HepG2 (cell line): Measurements from ENCODE around the gene EYA4. TPM values are rescaled to one million over a fixed set of nuclear protein-coding genes. Genes with fewer than 3 reads are reported as not detected.

Experiments
- ATAC-seq: fragments of 200-7000 bp; cut with Tn5 transposase; 3 replicates; pipeline ENCODE4 v1.9.1; 2020; ENCODE audit warnings: mild to moderate bottlenecking, moderate library complexity
- BruUV-seq: library from RNA; stranded (reverse); fragments of 400-500 nt; replicated peaks from 2 replicates; lab custom pipeline; 2021; lab: Mats Ljungman, UMichigan
- CTCF ChIA-PET: fragments of 300-600 bp; formaldehyde crosslinking; extraction: SDS; loops from one replicate; lab custom pipeline; 2021; ENCODE audit warnings: low total read pairs, inconsistent platforms, low intra/inter-chr PET ratio; lab: Yijun Ruan, JAX
- POLR2A ChIA-PET: fragments of 350-600 bp; sonication (Branson Sonifier 250); formaldehyde crosslinking; loops from one replicate; lab custom pipeline; 2020; ENCODE audit warnings: antibody characterized with exemption, inconsistent platforms; lab: Yijun Ruan, JAX
- DNase-seq: peaks from one replicate; pipeline ENCODE4 v3.0.0-alpha.2; 2015; ENCODE audit warnings: low spot score
- FAIRE-seq: peaks from 3 replicates; lab custom pipeline; 2011; peaks lifted over from hg19 to GRCh38; lab: Jason Lieb, UNC
- H2AFZ ChIP-seq: one replicate; pipeline ENCODE4 v1.6.1; 2011; ENCODE audit warnings: low read length, inconsistent platforms
- H3K27ac ChIP-seq: fragments of 300-600 bp; 3 replicates; pipeline ENCODE4 v1.8.0; 2011; ENCODE audit warnings: mixed run types, mild to moderate bottlenecking, mixed read lengths, low read length, inconsistent platforms; ENCODE audit not compliant: insufficient read depth; ENCODE audit errors: extremely low read length
- H3K27me3 ChIP-seq, 2 experiments: fragments of 200-600 bp in 1 of 2; 2 replicates in 1 of 2; 3 replicates in 1 of 2; pipeline versions ENCODE4 v1.6.0 to v1.8.0; 2011; ENCODE audit warnings: low read length in 2 of 2, mild to moderate bottlenecking in 2 of 2, moderate library complexity in 2 of 2, inconsistent platforms in 1 of 2; ENCODE audit not compliant: insufficient read depth in 2 of 2, control insufficient read depth in 1 of 2
- H3K36me3 ChIP-seq, 2 experiments: fragments of 200-600 bp in 1 of 2; replicated peaks in 1 of 2; 2 replicates in 1 of 2; 3 replicates in 1 of 2; pipeline versions ENCODE4 v1.5.1 to v1.8.0; 2011; ENCODE audit warnings: low read length in 2 of 2, inconsistent platforms in 1 of 2; ENCODE audit not compliant: insufficient read depth in 2 of 2, control insufficient read depth in 1 of 2
- H3K4me1 ChIP-seq: 2 replicates; pipeline ENCODE4 v1.5.1; 2012; ENCODE audit warnings: low read length, inconsistent platforms; ENCODE audit not compliant: insufficient read depth
- H3K4me2 ChIP-seq: 2 replicates; pipeline ENCODE4 v1.6.0; 2011; ENCODE audit warnings: low read depth, low read length, inconsistent platforms
- H3K4me3 ChIP-seq, 3 experiments: fragments of 200-600 bp in 1 of 3; sonication (generic), shearing (Covaris generic) in 1 of 3; replicated peaks in 1 of 3; 2 replicates each; pipeline ENCODE4 v1.5.1; 2011 to 2016; ENCODE audit warnings: low read length in 3 of 3, inconsistent platforms in 2 of 3, low read depth in 2 of 3, mild to moderate bottlenecking in 2 of 3, control low read depth in 1 of 3, mixed read lengths in 1 of 3; ENCODE audit not compliant: insufficient read depth in 1 of 3
- H3K79me2 ChIP-seq: one replicate; pipeline ENCODE4 v1.6.1; 2011; ENCODE audit warnings: low read length, inconsistent platforms; ENCODE audit not compliant: insufficient read depth
- H3K9ac ChIP-seq: 2 replicates; pipeline ENCODE4 v1.6.0; 2011; ENCODE audit warnings: mild to moderate bottlenecking, low read depth, low read length, inconsistent platforms; ENCODE audit not compliant: insufficient read depth
- H3K9me3 ChIP-seq: 2 replicates; pipeline ENCODE4 v1.5.1; 2012; ENCODE audit warnings: mild to moderate bottlenecking, low read length
- H4K20me1 ChIP-seq: 2 replicates; pipeline ENCODE4 v1.6.0; 2011; ENCODE audit warnings: inconsistent platforms, mild to moderate bottlenecking, low read length, moderate library complexity; ENCODE audit not compliant: insufficient read depth
- CTCF ChIP-seq: sonication (generic); formaldehyde crosslinking; IDR thresholded peaks from 2 replicates; pipeline ENCODE4 v1.5.0; 2020; ENCODE audit warnings: mild to moderate bottlenecking, missing genetic modification reagents, moderate library complexity
- E2F2 ChIP-seq: sonication (generic); formaldehyde crosslinking; IDR thresholded peaks from 2 replicates; pipeline ENCODE4 v1.4.0; 2020; ENCODE audit warnings: missing genetic modification reagents, borderline replicate concordance
- IKZF4 ChIP-seq: sonication (generic); formaldehyde crosslinking; IDR thresholded peaks from 2 replicates; pipeline ENCODE4 v1.5.1; 2020; ENCODE audit warnings: borderline replicate concordance, mild to moderate bottlenecking, low read depth, missing genetic modification reagents; ENCODE audit errors: not compliant biosample characterization
- MTERF4 ChIP-seq: sonication (generic); formaldehyde crosslinking; IDR thresholded peaks from 2 replicates; pipeline ENCODE4 v1.8.0; 2023; ENCODE audit warnings: mild to moderate bottlenecking, missing genetic modification reagents
- RFX1 ChIP-seq: fragments of 450-650 bp; IDR thresholded peaks from 2 replicates; pipeline ENCODE4 v1.6.1; 2017
- THRA ChIP-seq: sonication (generic); formaldehyde crosslinking; IDR thresholded peaks from 2 replicates; pipeline ENCODE4 v1.4.0; 2020; ENCODE audit warnings: missing genetic modification reagents, borderline replicate concordance
- ZNF563 ChIP-seq: sonication (generic); formaldehyde crosslinking; IDR thresholded peaks from 2 replicates; pipeline ENCODE4 v1.8.0; 2022; ENCODE audit warnings: mild to moderate bottlenecking, moderate library complexity, missing genetic modification reagents
- WGBS: methylation state at CpG from one replicate; pipeline ENCODE4 v1.1.6; 2017; ENCODE audit warnings: low lambda C conversion rate; 5-methylcytosine and 5-hydroxymethylcytosine counted together
- in situ Hi-C: cut with HindIII; loops from 2 replicates; pipeline ENCODE4 v1.10.0; 2017; ENCODE audit warnings: low pct_unique_long_range_greater_than_20kb; ENCODE audit not compliant: extremely low pct_ligation_motif_present
- intact Hi-C: fragments of 100-400 bp; cut with micrococcal nuclease; formaldehyde crosslinking; loops from one replicate; pipeline ENCODE4 v1.10.0; 2022; ENCODE audit not compliant: unreplicated experiment
- polyA plus RNA-seq, 8 experiments: library from polyadenylated mRNA; depleted of rRNA in 3 of 8; stranded (reverse) in 7 of 8; unstranded in 1 of 8; fragments of >200 nt; fragmentation: Illumina TruSeq in 4 of 8; extraction: Trizol in 4 of 8; gene quantifications; 2 replicates each; pipeline versions ENCODE4 v1.2.1 to v1.2.3, GENCODE V29; 2011 to 2016; ENCODE audit warnings: low read depth in 4 of 8, missing spikeins in 1 of 8, mixed read lengths in 1 of 8; ENCODE audit not compliant: insufficient read depth in 1 of 8
- total RNA-seq, 5 experiments: library from RNA; depleted of rRNA; stranded (reverse); fragments of >200 nt; fragmentation: Illumina TruSeq; extraction: Trizol; gene quantifications; 2 replicates each; pipeline ENCODE4 v1.2.3, GENCODE V29; 2016; ENCODE audit warnings: low read depth in 1 of 5

The EYA4 gene
- total and polyA plus RNA-seq, 2 of the 13 experiments (the other 11 are each of a cell fraction or from before 2014, with no cell fraction given): not detected

GRCh38 chr6:133286765-133287164, 45.6 kb downstream of the EYA4 start:
- ChIA-PET CTCF (no interaction called here), POLR2A (no interaction called here)
- H3K4me1 ChIP-seq: no peaks in the 10 kb centered on the region
- no peak overlapping the region for H3K4me3 ChIP-seq
- H3K4me2 ChIP-seq: no peak overlapping the region
- TF ChIP-seq CTCF (CRISPR knock-in tag): 0 out of 2 replicates have a peak, but pooled peaks have one; percentile 9
- TF ChIP-seq MTERF4 (CRISPR knock-in tag): no peak
- in situ Hi-C loops: no loop called here
- no peak overlapping the region for H3K9ac ChIP-seq
- H2AFZ ChIP-seq: no peak overlapping the region
- intact Hi-C loops: loop anchor here (1.0 kb wide), 1 partner anchor 267 kb away; no protein-coding TSS in a partner anchor
- H3K27ac ChIP-seq: no peak overlapping the region
- H4K20me1 ChIP-seq: no peaks in the 10 kb centered on the region
- FAIRE-seq (no peak), DNase-seq (no peak), ATAC-seq (no peak)
- WGBS: 0% methylated on average over 1 of the region's 1 CpG
- no peaks in the 10 kb centered on the region for H3K36me3 ChIP-seq
- BruUV-seq: no TSS peak
- no peaks in the 10 kb centered on the region for H3K27me3 ChIP-seq
- H3K9me3 ChIP-seq: no peaks in the 10 kb centered on the region
- no peaks in the 10 kb centered on the region for H3K79me2 ChIP-seq

- CTCF ChIA-PET: no interaction called here
- in situ Hi-C loops: no loop called here
- WGBS: 0% methylated on average over 1 of the region's 1 CpG
- TF ChIP-seq E2F2 (CRISPR knock-in tag) (no peak), ZNF563 (CRISPR knock-in tag) (no peak), THRA (CRISPR knock-in tag) (no peak), RFX1 (no peak), IKZF4 (CRISPR knock-in tag) (no peak)
- TF ChIP-seq, all 625 proteins: peak for 0
- no peak for FAIRE-seq
- no peak for DNase-seq
- Histone ChIP-seq H4K20me1 (no peaks in the 10 kb centered on the region), H3K79me2 (no peaks in the 10 kb centered on the region), H3K36me3 (no peaks in the 10 kb centered on the region), H3K9ac (no peak overlapping the region), H3K4me2 (no peak overlapping the region), H3K27ac (no peak overlapping the region), H3K9me3 (no peaks in the 10 kb centered on the region), H2AFZ (no peak overlapping the region), H3K27me3 (no peaks in the 10 kb centered on the region), H3K4me1 (no peaks in the 10 kb centered on the region), H3K4me3 (no peak overlapping the region)
- no peak for ATAC-seq
- BruUV-seq: no TSS peak
- POLR2A ChIA-PET: no interaction called here
- intact Hi-C loops: no loop called here
These were observed 47.5 kb downstream of the EYA4 start for GRCh38 chr6:133288662-133289061.
